GM18498 (cell line): ENCODE results near the gene LRSAM1.

Source experiments
- ATAC-seq: cut with Tn5 transposase; IDR thresholded peaks from one replicate; pipeline ENCODE4 v1.9.1; 2021; ENCODE audit warnings: mild to moderate bottlenecking, moderate library complexity; ENCODE audit not compliant: unreplicated experiment

The LRSAM1 gene

DNA sequence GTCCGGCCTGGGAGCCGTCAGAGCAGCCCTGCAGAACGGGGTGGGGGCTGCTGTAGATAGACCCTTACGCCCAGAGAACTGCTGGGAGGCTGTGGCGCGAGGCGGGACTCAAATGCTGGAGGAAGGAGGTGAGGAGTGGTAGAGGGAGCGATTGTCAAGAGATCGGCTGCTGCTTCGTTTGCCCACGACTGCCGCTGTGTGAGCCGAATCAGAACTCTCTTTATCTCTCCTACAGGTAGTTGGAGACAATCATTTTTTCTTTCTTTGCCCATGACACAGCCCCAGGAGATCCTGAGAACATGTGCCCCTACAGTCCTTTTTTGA, 26.7 kb upstream of the LRSAM1 start:
- peak; percentile 28 for ATAC-seq

DNA sequence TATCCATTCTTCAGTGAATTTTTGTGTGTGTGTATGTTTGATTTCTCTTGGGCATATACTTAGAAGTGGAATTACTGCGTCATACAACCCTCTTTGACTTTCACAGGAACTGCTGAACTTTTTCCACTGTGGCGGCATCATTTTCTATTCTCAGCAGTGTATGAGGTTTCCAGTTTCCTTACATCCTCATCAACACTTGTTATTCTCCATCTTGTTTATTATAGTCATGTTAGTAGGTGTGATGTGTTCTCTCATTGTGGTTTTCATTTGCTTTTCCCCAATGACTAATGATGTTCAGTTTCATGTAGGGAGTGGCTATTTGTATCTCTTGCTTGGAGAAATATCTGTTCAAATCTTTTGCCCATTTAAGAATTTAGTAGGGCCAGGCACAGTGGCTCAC, 24.6 kb upstream of the LRSAM1 start:
- no peak for ATAC-seq

DNA sequence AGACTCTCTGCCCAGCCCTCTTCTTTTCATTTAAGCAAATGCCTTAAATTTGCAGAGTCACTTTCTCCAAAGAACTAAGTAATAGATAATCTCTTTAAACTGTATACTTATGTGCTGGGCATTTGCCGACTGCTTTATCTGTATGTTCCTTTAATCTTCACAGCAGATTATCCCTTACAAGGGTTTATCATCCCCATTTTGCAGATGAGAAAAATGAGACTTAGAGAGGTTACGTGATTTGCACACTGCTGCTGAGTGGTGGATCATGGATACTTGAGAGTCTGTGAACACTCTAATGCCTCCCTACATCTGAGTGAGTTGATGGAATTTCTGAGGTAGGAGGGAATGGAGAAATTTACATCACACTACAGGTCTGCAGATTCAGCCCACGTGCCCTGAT, 23.0 kb upstream of the LRSAM1 start:
- ATAC-seq = no peak

DNA sequence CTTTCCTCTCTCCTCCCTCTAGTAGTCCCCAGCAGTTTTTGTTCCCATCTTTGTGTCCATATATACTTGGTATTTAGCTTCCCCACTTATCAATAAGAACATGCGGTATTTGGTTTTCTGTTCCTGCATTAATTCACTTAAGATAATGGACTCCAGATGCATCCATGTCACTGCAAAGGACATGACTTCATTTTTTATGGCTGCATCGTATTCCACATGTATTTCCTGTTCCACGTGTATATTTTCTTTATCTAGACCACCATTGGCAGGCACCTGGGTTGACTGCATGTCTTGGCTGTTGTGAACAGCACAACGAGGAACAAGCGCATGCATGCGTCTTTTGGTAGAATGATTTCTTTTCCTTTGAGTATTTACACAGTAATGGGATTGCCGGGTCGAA, 20.9 kb upstream of the LRSAM1 start:
- no peak for ATAC-seq

DNA sequence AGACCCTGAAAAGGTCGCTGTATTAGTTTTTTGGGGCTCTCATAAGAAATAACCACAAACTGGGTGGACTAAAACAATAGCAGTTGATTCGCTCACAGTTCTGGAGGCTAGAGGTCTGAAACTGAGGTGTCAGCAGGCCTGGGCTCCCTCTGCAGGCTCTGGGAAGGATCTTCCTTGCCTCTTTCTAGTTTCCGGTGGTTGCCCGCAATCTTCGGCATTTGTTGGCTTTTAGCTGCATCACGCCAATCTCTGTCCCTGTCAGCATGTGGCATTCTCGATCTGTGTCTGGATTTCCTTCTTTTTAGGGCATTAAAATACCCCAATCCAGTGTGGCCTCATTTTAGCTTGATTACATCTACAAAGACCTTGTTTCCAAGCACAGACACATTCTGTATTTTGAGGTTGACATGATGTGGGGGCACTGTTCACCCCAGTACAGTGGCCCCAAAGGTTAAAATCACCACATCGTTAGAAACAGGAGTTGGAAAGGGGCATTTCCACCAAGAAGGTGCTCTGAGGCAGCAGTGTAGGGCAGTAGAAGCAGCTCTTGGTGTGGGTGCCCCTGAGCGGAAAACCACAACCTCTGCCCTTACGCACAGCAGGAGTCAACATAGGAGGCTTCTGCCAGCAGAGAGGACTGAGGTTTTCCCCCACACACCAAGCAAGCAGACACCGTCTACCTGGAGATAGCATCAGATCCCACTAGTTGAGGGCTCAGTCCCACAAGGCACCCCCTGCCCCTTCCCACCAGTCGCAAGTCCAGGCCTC, 13.6 kb upstream of the LRSAM1 start:
- ATAC-seq = no peak

DNA sequence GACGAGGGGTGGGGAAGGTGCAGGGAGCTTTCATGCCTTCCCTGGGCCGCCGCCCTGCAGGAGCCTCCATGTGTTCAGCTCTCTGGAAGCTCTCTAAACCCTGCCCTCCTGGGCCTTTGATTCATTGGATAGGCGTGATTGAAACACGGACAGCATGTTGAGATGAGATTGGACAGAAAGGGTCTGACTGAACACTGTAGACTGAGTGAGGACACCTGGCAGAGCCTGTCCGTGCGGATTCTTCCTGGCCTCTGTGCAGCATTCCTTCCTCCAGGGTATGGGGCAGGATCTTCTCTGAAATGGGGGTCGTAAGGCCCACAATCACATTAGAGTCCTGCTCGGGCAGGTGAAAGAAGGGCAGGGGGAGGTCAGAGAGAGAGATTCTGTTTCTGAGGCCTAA, 12.9 kb upstream of the LRSAM1 start:
- ATAC-seq = no peak

DNA sequence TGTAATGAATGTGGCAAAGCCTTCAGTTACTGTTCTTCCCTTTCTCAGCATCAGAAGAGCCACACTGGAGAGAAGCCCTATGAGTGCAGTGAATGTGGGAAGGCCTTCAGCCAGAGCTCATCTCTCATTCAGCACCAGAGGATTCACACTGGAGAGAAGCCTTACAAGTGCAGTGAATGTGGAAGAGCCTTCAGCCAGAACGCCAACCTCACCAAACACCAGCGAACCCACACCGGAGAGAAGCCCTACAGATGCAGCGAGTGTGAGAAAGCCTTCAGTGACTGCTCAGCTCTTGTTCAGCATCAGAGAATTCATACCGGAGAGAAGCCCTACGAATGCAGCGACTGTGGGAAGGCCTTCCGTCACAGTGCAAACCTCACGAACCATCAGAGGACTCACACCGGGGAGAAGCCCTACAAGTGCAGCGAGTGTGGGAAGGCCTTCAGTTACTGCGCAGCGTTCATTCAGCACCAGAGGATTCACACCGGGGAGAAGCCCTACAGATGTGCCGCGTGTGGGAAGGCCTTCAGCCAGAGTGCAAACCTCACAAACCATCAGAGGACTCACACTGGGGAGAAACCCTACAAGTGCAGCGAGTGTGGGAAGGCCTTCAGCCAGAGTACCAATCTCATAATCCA, 6.9 kb upstream of the LRSAM1 start:
- no peak for ATAC-seq

DNA sequence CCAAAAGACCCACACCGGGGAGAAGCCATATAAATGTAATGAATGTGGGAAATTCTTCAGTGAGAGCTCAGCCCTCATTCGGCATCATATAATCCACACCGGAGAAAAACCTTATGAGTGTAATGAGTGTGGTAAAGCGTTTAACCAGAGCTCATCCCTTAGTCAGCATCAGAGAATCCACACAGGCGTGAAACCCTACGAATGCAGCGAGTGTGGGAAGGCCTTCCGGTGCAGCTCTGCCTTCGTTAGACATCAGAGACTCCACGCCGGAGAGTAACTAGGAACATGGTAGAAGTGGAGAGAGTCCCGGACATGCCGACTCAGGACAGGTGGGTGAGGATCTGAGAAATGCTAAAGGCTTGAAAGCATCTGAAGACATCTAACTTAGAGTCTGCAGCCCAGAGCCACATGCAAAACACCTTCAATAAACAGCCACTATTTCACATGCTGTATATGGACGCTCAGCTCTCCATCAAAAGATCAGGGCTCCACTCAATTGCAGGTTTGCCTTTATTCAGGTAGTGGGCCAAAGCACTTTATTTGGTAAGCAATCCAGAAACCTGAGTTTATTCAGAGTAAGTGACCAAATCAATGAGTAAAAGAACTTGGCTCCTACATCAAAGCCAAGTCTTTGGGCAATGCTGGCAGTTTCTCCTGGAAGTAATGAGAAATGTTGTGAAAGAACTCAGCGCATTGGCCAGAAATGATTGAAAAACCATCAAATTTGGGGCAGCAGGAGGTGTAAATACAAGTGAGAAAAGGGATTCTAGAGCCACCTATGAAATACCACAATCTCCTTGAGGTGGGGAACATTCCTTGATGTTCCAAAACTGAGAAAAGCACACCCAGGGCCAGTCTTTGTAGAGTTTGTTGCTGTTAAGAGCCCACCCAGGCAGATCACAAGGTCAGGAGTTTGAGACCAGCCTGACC, 6.1 kb upstream of the LRSAM1 start:
- ATAC-seq = no peak

DNA sequence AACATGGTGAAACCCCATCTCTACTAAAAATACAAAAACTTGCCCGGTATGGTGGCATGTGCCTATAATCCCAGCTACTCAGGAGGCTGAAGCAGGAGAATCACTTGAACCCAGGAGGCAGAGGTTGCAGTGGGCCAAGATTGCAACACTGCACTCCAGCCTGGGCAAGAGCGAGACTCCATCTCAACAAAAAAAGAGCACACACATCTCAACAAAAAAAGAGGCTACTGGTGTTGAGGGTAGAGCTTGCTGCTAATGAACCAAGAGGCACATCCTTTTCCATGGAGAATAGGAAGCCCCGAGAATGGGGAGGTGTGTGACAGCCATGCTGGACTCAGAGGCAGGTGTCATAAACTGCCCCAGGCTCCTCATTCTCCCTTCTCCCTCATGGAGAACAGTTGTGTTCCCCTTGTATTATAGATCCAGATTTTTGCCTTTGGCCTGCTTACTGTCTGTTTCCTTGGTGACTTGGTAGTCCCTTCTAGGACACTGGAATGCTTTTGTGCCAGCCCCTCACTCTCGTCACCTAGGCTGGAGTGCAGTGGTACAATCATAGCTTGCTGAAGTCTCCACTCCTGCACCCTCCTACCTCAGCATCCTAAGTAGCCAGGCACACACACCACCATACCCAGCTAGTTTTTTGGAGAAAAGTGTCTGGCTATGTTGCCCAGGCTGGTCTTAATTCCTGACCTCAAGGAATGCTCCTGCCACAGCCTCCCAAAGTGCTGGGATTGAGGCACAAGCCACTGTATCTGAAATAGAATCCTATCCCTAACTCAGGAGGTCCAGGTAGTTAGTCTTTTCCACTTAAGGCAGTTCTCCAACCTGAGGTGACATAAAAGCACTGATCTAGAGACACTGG, 5.2 kb upstream of the LRSAM1 start:
- ATAC-seq = no peak

DNA sequence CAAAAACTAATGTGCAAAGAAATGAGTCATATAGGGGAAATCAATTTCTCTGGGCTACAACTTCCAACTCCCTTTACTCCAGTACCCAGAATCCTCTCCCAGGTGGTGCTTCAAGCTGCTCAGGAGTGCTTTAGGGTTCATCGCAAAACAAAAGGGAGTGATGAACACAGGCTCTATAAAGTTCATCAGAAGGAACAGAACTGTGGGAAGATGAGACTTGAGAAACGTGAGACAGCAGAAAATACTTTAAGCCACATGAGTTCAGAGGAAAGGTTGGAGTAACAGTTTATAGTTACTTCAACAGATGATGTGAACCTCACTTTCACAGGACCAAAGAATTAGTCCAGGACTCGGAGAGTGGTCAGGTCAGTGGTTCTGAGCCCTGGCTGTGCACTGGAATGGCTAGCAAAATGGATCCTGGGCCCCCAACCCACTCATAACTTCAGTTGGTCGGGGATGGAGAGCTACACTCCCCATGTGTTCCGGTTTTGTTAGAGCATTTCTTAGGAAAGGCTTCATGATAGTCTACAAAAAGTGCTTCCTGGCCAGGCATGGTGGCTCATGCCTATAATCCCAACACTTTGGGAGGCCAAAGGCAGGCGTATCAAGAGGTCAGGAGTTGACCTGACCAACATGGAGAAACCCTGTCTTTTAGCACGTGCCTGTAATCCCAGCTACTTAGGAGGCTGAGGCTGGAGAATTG, 4.4 kb upstream of the LRSAM1 start:
- ATAC-seq = no peak

DNA sequence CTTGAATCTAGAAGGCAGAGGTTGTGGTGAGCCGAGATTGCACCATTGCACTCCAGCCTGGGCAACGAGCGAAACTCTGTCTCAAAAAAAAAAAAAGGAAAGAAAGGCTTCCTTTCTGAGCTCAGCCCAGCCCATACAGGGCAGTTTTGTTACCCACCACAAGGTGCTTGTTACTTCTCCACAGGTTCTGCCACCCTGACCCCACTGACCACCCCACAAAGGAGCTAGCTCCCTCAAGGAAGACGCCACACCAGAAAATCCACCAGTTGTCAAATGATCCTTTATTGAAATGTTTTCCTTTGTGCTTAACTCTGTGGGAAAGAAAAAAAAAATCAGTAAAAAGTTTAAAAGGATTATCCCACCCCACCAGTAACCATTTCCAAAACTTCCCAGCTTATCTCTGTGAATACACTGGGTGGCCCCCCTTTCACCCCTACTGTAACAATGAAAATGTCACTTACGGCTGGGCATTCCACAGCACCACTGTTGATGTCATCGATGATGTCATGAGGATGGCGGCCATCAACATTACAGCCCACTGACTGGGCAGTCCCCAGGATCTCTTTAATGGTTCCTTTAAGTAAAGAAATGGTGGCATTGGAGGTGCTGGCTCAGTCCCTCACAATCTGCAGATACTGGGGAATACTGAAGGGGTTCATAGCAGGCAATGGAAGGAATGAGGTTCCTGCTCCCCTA, 3.7 kb upstream of the LRSAM1 start:
- ATAC-seq = no peak

DNA sequence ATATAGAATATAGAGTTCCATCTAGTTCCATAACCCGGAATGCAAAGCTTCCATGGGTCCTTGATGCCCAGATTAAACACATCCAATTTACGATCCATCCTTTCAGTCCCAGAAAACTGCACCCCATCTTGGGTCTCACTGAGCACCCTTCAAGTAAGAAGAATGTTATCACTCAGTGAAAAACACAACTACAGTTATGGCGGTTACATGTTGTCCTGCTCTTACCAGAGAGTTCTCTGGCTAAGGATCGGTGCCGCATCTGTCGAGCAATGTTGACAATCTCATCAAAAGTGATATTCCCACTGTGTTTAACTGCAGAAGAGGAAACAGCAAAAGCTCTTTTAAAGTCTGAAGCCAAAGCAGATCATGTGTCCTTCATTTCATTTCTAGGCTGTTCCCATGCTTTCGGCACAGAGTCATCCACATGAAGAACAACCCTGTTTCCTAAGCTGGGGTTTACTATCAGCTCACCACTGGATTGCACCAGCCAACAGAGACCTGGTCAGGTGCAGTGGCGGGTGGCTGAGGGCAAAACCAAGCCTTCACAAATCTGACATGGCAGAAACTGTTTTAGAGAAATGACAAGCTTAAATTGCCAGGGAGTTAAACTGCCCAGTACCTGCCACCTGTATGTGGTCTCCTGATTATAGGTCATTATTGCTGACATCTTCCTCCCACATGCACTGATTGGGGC, 3.1 kb upstream of the LRSAM1 start:
- ATAC-seq = no peak

DNA sequence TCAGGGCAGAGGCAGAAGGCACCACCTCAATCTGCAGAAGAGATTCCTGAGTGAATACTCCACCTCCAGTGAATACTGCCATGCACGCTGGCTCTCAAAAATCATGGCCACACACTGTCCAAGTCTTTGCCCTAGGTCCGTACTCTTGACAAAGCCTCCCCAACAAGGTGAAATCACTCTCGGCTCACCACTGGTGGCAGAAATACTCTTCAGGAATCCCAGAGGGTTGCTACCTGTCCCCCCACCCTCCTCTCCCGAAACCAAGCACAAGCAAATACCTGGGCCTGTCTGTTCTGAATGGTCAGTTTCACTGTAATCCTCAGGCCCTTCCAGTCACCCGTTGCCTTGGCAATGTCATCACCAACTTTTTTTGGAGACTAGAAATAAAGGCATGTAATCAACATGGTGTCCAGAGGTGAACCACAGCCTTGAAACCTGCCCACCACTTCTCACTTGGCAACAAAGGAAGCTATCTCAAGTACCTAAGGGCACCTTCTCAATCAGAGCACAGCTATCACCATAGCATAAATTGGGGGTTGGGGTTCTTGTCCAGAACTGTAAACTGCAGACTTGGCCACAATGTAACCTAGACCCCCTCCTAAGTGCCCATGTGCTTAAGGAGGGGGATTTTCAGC, 1.9 kb upstream of the LRSAM1 start:
- no peak for ATAC-seq

DNA sequence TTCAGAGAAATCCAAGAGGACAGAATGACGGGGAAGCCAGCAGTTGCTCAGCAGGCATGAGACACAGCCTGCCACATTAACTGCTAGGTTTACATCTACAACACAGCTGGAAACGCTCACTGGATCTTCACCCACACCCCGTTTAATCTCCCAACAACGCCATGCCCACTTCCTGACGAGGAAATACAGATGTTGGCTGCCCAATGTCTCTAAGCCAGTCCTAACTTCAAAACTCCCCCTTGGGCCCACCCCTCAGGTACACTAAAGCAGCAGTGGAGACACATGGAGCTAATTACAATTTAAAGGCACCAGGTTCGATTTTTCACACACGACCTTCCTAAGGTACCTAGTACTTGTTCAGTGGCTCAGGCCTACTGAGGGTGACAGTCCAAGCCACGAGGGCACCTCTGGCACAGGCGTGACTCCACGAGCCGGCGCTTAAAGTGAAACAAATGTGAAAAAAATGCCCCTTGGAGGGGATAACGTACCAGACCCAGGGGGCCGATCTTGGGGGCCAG, 1.0 kb upstream of the LRSAM1 start:
- no peak for ATAC-seq

DNA sequence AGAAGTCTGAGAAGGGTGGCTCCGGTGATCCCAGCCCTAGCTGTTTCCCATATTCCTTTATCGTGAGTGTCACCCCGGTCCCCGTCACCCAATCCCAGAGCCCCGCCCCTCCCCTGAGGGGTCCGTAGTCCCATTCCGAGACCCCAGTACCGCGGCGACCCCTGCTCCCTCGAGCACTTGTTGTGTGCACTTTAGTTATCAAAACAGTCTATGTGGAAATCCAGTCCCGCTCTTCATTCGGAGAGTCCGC, 223 bp downstream of the LRSAM1 start:
- ATAC-seq = no peak

DNA sequence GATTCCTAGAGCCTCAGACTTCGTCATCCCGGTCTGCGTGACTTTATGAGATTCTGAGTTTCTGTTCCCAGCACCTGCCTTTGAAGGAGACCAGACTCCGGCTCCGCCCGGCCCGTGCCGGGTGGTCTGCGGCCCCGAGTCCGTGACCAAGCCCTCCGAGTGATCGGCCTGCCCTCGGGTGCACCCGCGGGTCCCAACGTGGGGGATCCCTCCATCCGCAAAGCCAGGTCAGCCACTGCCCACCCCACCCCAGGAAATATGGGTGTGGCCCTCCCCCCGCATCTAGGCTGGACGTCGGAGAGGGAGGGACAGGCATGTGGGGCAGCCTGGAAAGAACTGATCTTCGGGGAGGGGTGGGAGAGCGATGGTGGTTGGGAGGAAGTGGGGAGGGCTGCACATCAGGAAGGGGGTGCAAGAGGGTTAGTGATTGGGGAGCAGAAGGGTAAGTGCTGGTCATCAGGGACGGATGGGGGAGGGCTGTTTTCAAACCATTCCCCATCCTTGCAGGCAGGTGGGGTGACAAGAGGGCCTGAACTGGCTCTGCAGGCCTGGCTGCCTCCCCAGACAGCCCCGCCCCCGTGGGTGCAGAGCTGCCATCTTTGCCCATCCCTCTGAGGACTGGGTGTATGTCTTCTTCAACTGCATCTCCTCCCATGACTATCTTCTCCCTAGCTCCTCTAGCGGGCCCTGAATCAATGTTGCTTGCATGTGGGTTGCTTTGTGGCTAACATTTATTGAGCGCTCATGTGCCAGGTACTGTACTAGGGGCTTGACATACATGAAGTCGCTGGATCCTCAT, 747 bp downstream of the LRSAM1 start:
- peak; percentile 9 for ATAC-seq

DNA sequence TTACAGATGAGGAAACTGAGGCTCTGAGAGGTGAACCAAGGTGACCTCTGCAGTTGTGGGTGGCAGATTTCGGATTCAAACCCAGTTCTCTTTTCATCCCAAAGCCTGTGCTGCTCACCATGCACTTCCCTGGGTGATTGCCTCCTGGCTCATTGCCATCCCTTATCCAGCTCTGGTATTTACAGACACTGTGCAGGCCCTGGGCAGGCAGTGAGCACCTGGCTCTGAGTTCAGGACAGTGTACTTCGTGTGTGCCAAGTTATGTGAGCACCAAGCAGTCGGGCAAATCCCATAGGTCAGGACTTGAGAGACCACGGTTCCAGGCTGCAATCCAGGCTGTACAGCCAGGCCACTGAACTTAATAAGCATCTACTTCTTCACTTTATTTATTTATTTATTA, 1.4 kb downstream of the LRSAM1 start:
- no peak for ATAC-seq
